Activated naive CD4-positive, alpha-beta T cell treated with anti-CD3 and anti-CD28 coated beads, Interleukin-2, amount 50 U/mL, for 72 hours (primary cell): Measurements from ENCODE around the gene ERCC3. TPM values are rescaled to one million over a fixed set of nuclear protein-coding genes. Genes with fewer than 3 reads are reported as not detected.
"Not testable (repeated sequence)": the region's sequence is repeated elsewhere in the genome, so short reads cannot be mapped to it uniquely, and the experiment has no call there.

Experiments
- ATAC-seq, 2 donors: fragments of 150-1000 bp; cut with Tn5 transposase; 2 replicates each; pipeline ENCODE4 v1.10.0; 2021; ENCODE audit warnings: mild to moderate bottlenecking in 2 of 2, moderate library complexity in 2 of 2
- DNase-seq, 2 donors: peaks; one replicate each; pipeline ENCODE4 v3.0.0; 2021 to 2022; ENCODE audit warnings: low spot score in 2 of 2
- H3K27ac Mint-ChIP-seq, 2 donors: one replicate each; pipeline ENCODE4 v1.8.0; 2022; ENCODE audit warnings: mild to moderate bottlenecking in 2 of 2, mixed read lengths in 2 of 2
- H3K36me3 Mint-ChIP-seq, 2 donors: one replicate each; pipeline ENCODE4 v1.8.0; 2022; ENCODE audit warnings: mixed read lengths in 2 of 2
- H3K9me3 Mint-ChIP-seq, 2 donors: one replicate each; pipeline ENCODE4 v1.8.0; 2022; ENCODE audit warnings: mixed read lengths in 2 of 2
- total RNA-seq, 2 donors: library from RNA; stranded (reverse); gene quantifications; one replicate each; pipeline ENCODE4 v1.2.3, GENCODE V29; 2022

ERCC3 gene
- total RNA-seq, 2 donors from 2014 or later, result 51.8 to 54.8 TPM

DNA sequence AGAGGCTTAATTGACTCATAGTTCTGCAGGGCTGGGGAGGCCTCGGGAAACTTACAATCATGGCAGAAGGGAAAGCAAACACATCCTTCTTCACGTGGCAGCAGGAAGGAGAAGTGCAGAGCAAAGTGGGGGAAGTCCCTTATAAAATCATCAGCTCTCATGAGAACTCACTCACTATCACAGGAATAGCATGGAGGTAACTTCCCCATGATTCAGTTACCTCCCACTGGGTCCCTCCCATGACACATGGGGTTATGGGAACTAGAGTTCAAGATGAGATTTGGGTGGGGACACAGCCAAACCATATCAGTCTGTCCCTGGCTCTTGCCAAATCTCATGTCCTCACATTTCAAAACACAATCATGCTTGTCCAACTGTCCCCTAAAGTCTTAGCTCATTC lies 52.8 kb downstream of the ERCC3 start:
- H3K27ac Mint-ChIP-seq, DNase-seq: not testable (repeated sequence)
- ATAC-seq, result peak in 1 of 2 donors; percentile 79
- Mint-ChIP-seq H3K9me3 (peaks cover 19 to 23% of the 10 kb centered on the region in 2 donors), H3K36me3 (peaks cover 16 to 22% of the 10 kb centered on the region in 2 donors)

DNA sequence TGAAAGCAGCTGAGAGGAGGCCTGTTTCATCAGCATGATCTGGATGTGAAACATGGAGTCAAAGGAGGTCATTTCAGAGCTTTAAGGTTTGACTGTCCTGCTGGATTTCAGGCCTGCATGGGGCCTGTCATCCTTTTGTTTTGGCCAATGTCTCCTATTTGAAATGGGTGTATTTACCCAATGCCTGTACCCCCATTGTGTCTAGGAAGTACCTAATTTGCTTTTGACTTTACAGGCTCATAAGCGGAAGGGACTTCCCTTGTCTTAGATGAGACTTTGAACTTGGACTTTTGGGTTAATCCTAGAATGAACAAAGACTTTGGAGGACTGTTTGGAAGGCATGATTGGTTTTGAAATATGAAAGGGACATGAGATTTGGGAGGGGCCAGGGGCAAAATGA lies 54.5 kb downstream of the ERCC3 start:
- no peak for ATAC-seq
- Mint-ChIP-seq H3K27ac (no peak overlapping the region), H3K9me3 (peaks cover 19 to 23% of the 10 kb centered on the region in 2 donors), H3K36me3 (peaks cover 16 to 22% of the 10 kb centered on the region in 2 donors)
- no peak for DNase-seq

DNA sequence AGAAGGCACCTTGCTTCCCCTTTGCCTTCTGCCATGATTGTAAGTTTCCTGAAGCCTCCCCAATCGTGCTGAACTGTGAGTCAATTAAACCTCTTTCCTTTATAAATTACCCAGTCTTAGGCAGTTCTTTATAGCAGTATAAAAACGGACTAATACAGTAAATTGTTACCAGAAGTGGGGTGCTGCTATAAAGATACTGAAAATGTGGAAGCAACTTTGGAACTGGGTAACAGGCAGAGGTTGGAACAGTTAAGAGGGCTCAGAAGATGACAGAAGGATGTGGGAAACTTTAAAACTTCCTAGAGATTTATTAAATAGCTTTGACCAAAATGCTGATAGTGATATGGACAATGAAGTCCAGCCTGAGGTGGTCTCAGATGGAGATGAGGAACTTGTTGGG lies 56.2 kb downstream of the ERCC3 start:
- not testable (repeated sequence) for H3K27ac Mint-ChIP-seq, ATAC-seq, DNase-seq
- Mint-ChIP-seq H3K36me3 (peaks cover 16 to 22% of the 10 kb centered on the region in 2 donors), H3K9me3 (peaks cover 19 to 23% of the 10 kb centered on the region in 2 donors)

DNA sequence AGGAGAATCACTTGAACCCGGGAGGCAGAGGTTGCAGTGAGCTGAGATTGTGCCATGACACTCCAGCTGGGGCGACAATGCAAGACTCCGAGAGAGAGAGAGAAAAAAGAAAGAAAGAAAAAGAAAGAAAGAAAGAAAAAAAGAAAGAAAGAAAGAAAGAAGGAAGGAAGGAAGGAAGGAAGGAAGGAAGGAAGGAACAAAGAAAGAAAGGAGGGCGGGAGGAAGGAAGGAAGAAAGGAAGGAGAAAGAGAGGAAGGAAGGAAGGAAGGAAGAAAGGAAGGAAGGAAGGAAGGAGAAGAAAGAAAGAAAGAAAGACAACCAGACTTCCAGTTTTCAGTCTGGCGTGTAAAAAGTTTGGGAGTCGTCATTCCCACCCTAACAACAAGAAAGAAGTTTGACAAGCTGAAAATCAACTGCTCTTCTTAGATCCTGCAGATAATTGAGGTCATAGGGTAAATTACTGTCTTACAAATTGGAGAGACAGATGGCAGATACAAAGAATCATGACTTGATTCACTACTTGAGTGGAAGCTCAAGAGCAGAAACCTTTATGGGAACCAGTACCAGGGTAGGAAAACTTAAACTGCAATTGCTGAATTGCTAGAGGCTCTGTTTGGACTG lies 58.8 kb downstream of the ERCC3 start:
- Mint-ChIP-seq H3K9me3 (peaks cover 9 to 10% of the 10 kb centered on the region in 2 donors), H3K36me3 (peaks cover 8 to 9% of the 10 kb centered on the region in 2 donors), H3K27ac (no peak overlapping the region)
- DNase-seq, result no peak
- no peak for ATAC-seq

DNA sequence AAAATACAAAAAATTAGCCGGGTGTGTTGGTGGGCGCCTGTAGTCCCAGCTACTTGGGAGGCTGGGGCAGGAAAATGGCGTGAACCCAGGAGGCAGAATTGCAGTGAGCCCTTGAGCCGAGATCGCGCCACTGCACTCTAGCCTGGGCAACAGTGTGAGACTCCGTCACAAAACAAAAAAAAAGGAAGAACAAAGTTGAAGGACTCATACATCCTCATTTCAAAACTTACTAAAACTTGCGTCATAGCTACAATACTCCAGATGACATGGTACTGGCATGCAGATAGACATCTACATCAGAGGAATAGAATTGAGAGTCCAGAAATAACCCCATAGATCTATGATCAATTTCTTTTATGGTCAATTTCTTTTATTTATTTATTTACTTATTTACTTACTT lies 60.2 kb downstream of the ERCC3 start:
- DNase-seq (no peak), ATAC-seq (no peak)
- H3K9me3 Mint-ChIP-seq, result peaks cover 4 to 9% of the 10 kb centered on the region in 2 donors
- H3K27ac Mint-ChIP-seq, result no peak overlapping the region
- H3K36me3 Mint-ChIP-seq, result peaks cover 0 to 8% of the 10 kb centered on the region in 2 donors

DNA sequence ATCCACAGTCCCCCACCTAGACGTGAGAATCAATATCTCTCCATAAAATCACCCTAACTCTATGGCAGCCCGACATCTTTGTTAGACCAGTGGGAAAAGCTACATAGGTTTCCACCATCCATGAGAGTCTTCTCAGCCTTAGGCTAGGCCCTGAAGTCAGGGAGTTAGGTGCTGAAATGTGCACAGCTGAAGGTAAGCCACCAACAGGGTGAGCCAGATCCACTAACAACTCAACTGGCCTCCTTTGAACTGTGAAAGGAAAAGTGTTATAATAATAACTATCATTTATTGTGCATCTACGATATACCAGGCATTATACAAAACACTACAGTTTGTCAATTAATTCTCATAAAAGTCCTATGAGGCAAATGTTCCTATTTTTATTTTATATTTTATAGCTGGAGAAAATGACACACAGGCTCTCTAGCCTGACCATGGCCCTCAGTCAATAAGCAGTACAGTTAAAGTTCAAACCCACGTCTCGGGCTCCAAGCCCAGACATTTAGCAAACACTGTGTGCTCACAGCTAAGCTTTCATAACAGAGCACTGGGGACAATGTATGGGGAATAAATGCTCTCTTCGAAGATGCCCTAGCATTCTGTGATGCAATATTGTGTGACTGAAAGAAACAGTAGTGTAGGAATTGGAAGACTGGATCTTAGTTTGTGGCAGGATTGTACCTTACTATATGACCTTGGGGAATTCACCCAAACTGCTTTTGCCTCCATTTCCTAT lies 62.6 kb downstream of the ERCC3 start:
- H3K36me3 Mint-ChIP-seq, result peaks cover 0 to 4% of the 10 kb centered on the region in 2 donors
- H3K9me3 Mint-ChIP-seq, result no peaks in the 10 kb centered on the region
- no peak overlapping the region for H3K27ac Mint-ChIP-seq
- no peak for ATAC-seq
- DNase-seq, result no peak

DNA sequence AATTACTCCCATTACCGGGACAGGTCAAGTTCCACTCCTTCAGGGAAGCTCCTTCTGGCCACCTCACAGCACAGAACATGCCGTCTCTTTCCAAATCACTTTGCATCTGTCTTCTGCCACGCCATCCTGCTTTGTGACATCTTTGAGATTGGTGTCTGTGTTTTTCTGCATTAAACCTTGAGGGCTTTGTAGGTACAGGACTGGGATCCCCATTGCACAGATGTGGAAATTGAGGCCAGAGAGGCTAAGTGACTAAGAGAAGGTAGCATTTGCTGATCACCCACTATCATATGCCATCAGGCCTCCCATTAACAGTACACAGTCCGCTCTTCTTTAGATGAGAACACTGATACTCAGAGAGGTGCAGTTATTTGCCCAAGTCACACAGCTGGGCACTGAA lies 64.4 kb downstream of the ERCC3 start:
- DNase-seq, result no peak
- Mint-ChIP-seq H3K9me3 (no peaks in the 10 kb centered on the region), H3K36me3 (peaks cover 0 to 4% of the 10 kb centered on the region in 2 donors), H3K27ac (no peak overlapping the region)
- ATAC-seq, result no peak

DNA sequence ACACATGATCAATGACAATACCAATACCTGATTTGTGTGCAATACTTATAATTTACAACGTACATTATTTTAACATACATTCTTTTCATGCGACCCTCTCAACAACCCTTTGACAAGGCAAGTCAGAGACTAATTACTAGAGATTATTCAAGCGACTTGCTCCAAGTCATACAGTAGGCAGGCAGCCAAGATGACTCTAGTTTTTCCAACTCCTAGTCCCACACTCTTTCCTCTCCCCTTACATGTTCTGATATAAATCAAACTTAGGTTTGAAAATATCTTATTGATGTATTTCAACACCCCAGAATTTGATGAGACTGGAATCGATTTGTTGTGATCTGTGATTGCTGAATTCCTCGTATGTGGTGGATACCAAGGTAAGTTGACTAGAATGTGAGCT lies 65.8 kb downstream of the ERCC3 start:
- no peak for DNase-seq
- H3K36me3 Mint-ChIP-seq, result peaks cover 0 to 4% of the 10 kb centered on the region in 2 donors
- H3K27ac Mint-ChIP-seq, result no peak overlapping the region
- no peaks in the 10 kb centered on the region for H3K9me3 Mint-ChIP-seq
- ATAC-seq, result no peak

DNA sequence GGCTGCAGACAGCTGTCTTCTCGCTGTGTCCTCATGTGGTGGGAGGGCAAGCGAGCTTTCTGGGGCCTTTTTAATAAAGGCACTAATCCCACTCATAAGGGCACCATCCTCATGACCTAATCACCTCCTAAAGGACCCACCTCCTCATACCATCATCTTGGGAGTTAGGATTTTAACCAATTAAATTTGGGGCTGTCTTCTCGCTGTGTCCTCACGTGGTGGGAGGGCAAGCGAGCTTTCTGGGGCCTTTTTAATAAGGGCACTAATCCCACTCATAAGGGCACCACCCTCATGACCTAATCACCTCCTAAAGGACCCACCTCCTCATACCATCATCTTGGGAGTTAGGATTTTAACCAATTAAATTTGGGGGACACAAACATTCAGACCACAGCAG lies 66.7 kb downstream of the ERCC3 start:
- not testable (repeated sequence) for H3K36me3 Mint-ChIP-seq, H3K9me3 Mint-ChIP-seq, H3K27ac Mint-ChIP-seq, DNase-seq, ATAC-seq

DNA sequence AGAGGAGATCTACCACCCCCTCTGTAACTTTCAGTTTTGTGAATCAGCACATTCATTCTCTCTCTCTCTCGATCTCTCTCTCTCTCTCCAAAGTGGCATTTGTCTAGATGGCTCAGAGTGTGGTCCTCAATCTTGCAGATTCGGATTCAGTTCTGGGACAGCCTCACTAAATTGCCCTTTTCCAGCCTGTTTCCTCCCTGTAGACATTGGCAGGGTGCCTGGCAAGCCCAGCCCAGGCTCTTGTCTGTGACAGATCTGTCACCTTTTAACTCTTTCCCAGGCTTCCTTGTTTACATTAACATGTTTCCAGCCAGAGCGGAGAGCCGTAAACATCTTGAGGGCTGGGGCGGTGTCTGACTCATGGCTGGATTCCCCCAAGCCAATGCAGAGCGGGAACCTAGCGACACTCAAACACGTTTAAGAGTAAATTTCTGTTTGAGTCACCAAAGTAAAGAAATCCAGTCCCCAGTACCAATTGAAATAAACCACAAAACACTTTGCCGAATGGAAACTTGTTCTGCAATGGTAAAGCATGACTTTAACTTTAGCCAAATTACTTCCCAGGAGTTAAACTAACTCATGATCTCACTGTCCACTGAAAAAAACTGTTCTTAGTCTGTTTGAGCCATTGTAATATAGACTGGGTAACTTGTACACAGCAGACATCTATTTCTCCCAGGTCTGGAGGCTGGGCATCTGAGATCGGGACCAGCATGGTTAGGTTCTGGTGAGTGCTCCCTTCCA lies 67.3 kb downstream of the ERCC3 start:
- H3K27ac Mint-ChIP-seq, result peak overlapping the region; percentile 49 to 66
- H3K9me3 Mint-ChIP-seq, result no peaks in the 10 kb centered on the region
- H3K36me3 Mint-ChIP-seq, result peaks cover 0 to 4% of the 10 kb centered on the region in 2 donors
- ATAC-seq (peak; percentile 91 to 94), DNase-seq (peak in 1 of 2 donors; percentile 40)

DNA sequence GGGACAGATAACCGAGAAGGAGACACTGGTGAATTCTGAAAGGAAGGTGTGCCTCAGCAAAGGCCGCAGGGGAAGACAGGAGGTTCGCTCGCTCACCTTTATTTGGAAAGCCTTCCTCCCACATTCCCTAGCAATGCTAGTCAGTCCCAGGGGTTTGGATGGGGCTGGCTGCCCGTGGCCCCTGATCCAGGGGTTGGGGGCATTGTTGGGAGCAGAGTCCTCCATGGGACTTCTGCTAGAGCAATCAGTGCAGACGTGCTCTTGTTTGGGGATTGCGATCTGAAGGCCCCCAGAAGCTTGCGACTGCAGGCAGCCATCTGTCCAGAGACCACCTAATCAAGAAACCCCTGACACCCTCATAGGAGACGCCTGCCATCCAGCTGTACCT lies 67.8 kb downstream of the ERCC3 start:
- Mint-ChIP-seq H3K27ac (peak overlapping the region; percentile 49 to 66), H3K36me3 (peaks cover 0 to 4% of the 10 kb centered on the region in 2 donors), H3K9me3 (no peaks in the 10 kb centered on the region)
- DNase-seq (no peak), ATAC-seq (no peak)

DNA sequence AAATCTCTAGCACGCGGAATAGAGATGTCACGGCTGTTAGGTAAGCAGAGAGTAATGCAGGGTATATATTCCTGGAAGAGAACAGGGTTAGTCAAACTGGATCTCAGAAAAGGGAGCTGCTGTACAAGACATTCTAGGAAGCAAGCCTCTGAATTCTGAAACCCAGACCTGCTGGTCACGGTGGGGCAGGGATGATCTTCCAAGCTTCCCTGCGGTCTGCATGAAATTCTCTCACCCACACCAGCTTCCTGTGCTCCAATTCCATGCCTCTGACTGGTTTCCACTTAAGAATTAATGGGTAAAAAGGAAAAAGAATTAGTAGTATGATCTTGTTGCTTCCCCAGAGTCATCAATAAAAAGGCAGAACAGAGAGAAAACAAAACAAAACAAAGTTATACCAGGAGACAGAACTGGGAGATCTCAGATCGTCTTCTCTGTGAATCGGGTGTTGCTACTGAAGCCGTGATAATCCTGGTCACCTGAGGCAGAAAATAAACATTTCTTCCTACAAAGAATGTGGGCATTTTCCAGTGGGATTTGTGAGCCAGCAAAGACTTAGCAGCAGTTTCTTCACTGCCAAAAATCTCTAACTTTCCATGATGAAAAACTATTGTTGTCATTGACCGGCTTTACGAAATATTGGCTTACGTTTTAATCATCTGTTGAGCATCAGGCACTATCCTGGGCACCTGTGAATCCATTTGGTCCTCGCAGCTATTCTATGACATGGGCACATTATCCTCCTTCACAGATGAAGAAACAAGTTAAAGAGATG lies 68.6 kb downstream of the ERCC3 start:
- peaks cover 1 to 9% of the 10 kb centered on the region in 2 donors for H3K36me3 Mint-ChIP-seq
- H3K27ac Mint-ChIP-seq, result no peak overlapping the region
- ATAC-seq (no peak), DNase-seq (no peak)
- no peaks in the 10 kb centered on the region for H3K9me3 Mint-ChIP-seq

DNA sequence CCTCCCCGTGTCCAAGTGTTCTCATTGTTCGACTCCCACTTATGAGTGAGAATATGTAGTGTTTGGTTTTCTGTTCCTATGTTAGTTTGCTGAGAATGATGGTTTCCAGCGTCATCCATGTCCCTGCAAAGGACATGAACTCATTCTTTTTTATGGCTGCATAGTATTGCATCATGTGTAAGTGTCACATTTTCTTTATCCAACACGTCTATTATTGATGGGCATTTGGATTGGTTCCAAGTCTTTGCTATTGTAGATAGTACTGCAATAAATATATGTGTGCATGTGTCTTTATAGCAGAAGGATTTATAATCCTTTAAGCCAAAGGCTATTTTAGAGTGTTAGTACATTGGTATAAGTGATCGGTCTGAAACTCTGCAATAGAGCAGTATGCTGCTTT lies 69.8 kb downstream of the ERCC3 start:
- DNase-seq, H3K27ac Mint-ChIP-seq, ATAC-seq, H3K9me3 Mint-ChIP-seq: not testable (repeated sequence)
- peaks cover 5 to 12% of the 10 kb centered on the region in 2 donors for H3K36me3 Mint-ChIP-seq

DNA sequence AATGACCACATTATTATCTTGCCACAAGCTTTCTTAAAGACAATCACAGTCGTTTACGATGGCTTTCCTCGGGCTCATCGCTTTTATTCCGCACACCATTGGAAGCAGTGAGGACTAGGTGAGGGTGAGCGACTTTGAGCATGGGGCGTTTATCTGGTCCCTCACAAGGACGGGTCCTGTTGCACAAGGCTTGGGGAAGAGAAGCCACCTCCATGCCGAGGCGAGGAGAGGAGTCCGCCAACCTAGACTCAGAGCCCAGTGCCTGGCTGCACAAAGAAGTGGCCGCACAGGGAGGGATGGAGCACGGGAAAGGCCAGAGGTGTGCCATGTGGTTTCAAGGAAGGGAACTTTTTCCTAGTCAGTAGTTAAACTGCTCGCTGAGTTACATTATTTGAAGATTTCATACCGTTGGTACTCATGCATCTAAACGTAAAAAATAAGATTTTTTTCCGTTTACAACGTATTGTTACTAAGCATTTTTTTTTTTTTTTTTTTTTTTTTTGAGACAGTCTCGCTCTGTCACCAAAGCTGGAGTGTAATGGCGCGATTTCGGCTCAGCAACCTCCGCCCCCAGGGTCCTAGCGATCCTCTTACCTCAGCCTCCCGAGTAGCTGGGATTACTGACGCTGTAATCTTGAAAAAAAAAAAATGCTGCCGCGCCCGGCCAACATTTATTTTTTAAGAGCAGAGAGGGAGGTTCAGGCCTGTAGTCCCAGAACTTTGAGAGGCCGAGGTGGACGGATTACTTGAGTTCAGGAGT lies 73.0 kb downstream of the ERCC3 start:
- no peak for DNase-seq
- Mint-ChIP-seq H3K36me3 (peaks cover 15 to 21% of the 10 kb centered on the region in 2 donors), H3K9me3 (peaks cover 0 to 7% of the 10 kb centered on the region in 2 donors), H3K27ac (no peak overlapping the region)
- no peak for ATAC-seq

DNA sequence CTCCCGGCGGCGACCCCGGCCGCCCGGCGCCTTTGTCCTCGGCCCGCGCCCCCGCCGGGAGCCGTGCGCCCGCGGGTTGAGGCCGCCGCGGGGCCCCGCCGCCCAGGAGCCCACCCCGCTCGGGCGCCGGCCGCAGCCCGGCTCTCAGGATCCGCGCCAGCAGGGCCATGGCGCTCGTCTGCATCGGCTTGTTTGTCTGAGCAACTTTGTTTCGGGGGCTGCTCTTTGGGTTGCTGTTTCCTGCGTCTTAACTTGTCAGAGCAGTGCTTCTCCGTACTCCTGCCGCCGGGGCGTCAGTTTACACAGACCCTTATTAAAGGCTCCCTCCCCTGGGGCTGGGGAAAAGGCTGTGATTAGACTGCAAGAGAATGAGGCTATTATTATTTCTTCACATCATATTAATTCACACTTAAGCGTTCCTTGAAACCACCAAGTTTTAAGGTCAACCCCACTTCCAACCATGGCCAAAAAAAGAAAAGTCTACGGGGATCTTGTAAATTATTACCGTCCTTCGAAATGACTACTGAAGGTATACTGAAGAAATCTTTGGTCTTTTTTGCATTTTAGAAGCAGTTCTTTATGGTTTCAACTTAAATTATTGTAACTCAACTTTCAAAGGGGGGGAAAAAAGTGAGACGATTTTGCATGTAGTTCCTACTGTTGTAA lies 73.7 kb downstream of the ERCC3 start, which contains the start of gene CYP27C1:
CYP27C1 (minus strand) TSS at position 198 of the 666 bp plus-strand sequence; CDS start at position 169, 29 bp downstream.
- H3K27ac Mint-ChIP-seq, result no peak within 1 kb of the TSS
- DNase-seq, result peak in 1 of 2 donors; percentile 17

More for the DNA sequence above, 73.7 kb downstream of the ERCC3 start, which contains the start of gene CYP27C1:
- H3K9me3 Mint-ChIP-seq, result peaks cover 0 to 7% of the 10 kb centered on the region in 2 donors
- peaks cover 15 to 21% of the 10 kb centered on the region in 2 donors for H3K36me3 Mint-ChIP-seq
- ATAC-seq, result peak in 1 of 2 donors; percentile 52
